GM23338 (cell line): ENCODE data around the gene MORC2. TPM values are rescaled to one million over a fixed set of nuclear protein-coding genes. Genes with fewer than 3 reads are reported as not detected.
A peak's percentile ranks its signal among the peaks of the same experiment; 100 is the strongest.

Source experiments
- ATAC-seq: fragments of 200-7000 bp; cut with Tn5 transposase; 3 replicates; pipeline ENCODE4 v1.9.1; 2020
- DNase-seq: peaks from one replicate; pipeline ENCODE4 v3.0.0-alpha.2; 2015; ENCODE audit warnings: low spot score
- H2AFZ ChIP-seq: fragments of 200-600 bp; sonication (generic); 2 replicates; pipeline ENCODE4 v1.8.0; 2016; ENCODE audit warnings: antibody characterized with exemption, mild to moderate bottlenecking, moderate library complexity
- H3F3A ChIP-seq: fragments of 200-600 bp; sonication (generic); replicated peaks from 2 replicates; pipeline ENCODE4 v1.8.0; 2017; ENCODE audit warnings: antibody characterized with exemption, mixed run types, low read depth
- H3K27ac ChIP-seq: fragments of 200-600 bp; sonication (generic); 2 replicates; pipeline ENCODE4 v1.6.1; 2016; ENCODE audit warnings: low read depth
- H3K27me3 ChIP-seq: fragments of 200-600 bp; sonication (generic); 2 replicates; pipeline ENCODE4 v1.8.0; 2016; ENCODE audit warnings: mild to moderate bottlenecking, mixed run types, moderate library complexity; ENCODE audit not compliant: insufficient read depth
- H3K36me3 ChIP-seq: fragments of 200-600 bp; sonication (generic); 2 replicates; pipeline ENCODE4 v1.8.0; 2016; ENCODE audit warnings: mild to moderate bottlenecking; ENCODE audit not compliant: insufficient read depth
- H3K4me1 ChIP-seq: fragments of 200-600 bp; sonication (generic); 2 replicates; pipeline ENCODE4 v1.8.0; 2016; ENCODE audit warnings: mild to moderate bottlenecking, moderate library complexity; ENCODE audit not compliant: insufficient read depth
- H3K4me2 ChIP-seq: fragments of 200-600 bp; sonication (generic); 2 replicates; pipeline ENCODE4 v1.7.1; 2017; ENCODE audit warnings: mixed run types
- H3K4me3 ChIP-seq: fragments of 200-600 bp; sonication (generic); 2 replicates; pipeline ENCODE4 v1.6.1; 2016; ENCODE audit warnings: mixed run types
- H3K79me2 ChIP-seq: fragments of 200-600 bp; sonication (generic); replicated peaks from 2 replicates; pipeline ENCODE4 v1.8.0; 2017; ENCODE audit warnings: mild to moderate bottlenecking; ENCODE audit not compliant: insufficient read depth
- H3K9me2 ChIP-seq: fragments of 200-600 bp; sonication (generic); 2 replicates; pipeline ENCODE4 v1.8.0; 2017; ENCODE audit not compliant: insufficient read depth
- H4K20me1 ChIP-seq: fragments of 200-600 bp; sonication (generic); replicated peaks from 2 replicates; pipeline ENCODE4 v1.8.0; 2017; ENCODE audit warnings: mild to moderate bottlenecking; ENCODE audit not compliant: insufficient read depth
- H3K27ac Mint-ChIP-seq: 2 replicates; pipeline ENCODE4 v1.8.0; 2020; ENCODE audit warnings: inconsistent platforms, mild to moderate bottlenecking, moderate library complexity, mixed read lengths
- H3K27me3 Mint-ChIP-seq: 3 replicates; pipeline ENCODE4 v1.8.0; 2022; ENCODE audit warnings: low read depth, mild to moderate bottlenecking, moderate library complexity, mixed read lengths, inconsistent platforms; ENCODE audit not compliant: insufficient read depth, poor library complexity
- H3K36me3 Mint-ChIP-seq: 3 replicates; pipeline ENCODE4 v1.8.0; 2021; ENCODE audit warnings: low read depth, mild to moderate bottlenecking, inconsistent platforms, moderate library complexity, mixed read lengths
- H3K4me1 Mint-ChIP-seq: 3 replicates; pipeline ENCODE4 v1.8.0; 2020; ENCODE audit warnings: mild to moderate bottlenecking, inconsistent platforms, mixed read lengths
- H3K4me3 Mint-ChIP-seq: 3 replicates; pipeline ENCODE4 v1.8.0; 2021; ENCODE audit warnings: moderate library complexity, mild to moderate bottlenecking, inconsistent platforms, mixed read lengths
- H3K9me3 Mint-ChIP-seq: 3 replicates; pipeline ENCODE4 v1.8.0; 2020; ENCODE audit warnings: moderate library complexity, mild to moderate bottlenecking, inconsistent platforms, mixed read lengths
- EZH2 ChIP-seq: fragments of 200-600 bp; sonication (generic); IDR thresholded peaks from one replicate; pipeline ENCODE4 v1.8.0; 2017; ENCODE audit warnings: antibody characterized with exemption, mild to moderate bottlenecking, low read depth; ENCODE audit not compliant: unreplicated experiment
- NANOG ChIP-seq: IDR thresholded peaks from 2 replicates; pipeline ENCODE4 v1.6.1; 2016; ENCODE audit warnings: antibody characterized with exemption, borderline replicate concordance
- STAT1 ChIP-seq: IDR thresholded peaks from one replicate; pipeline ENCODE4 v1.6.1; 2016; ENCODE audit warnings: antibody characterized with exemption; ENCODE audit not compliant: unreplicated experiment
- ZNF331 ChIP-seq: fragments of 250-450 bp; sonication (Bioruptor Pico); IDR thresholded peaks from 2 replicates; pipeline ENCODE4 v1.5.0; 2020; ENCODE audit warnings: low read depth, mild to moderate bottlenecking, moderate library complexity
- ZNF462 ChIP-seq: fragments of 250-450 bp; sonication (Bioruptor Pico); IDR thresholded peaks from 2 replicates; pipeline ENCODE4 v1.5.0; 2020; ENCODE audit warnings: mild to moderate bottlenecking, moderate library complexity
- polyA plus RNA-seq: library from polyadenylated mRNA; unstranded; fragments of >200 nt; fragmentation: Nextera tagmentation; extraction: Ambion mirVana; gene quantifications from 2 replicates; pipeline ENCODE4 v1.2.1, GENCODE V29; 2016
- total RNA-seq: library from RNA; depleted of rRNA; stranded (reverse); fragments of >200 nt; shearing (Covaris generic); gene quantifications from 2 replicates; pipeline ENCODE4 v1.2.3, GENCODE V29; 2014
- TF ChIP-seq, protein P1 (sequence below), 2 experiments: fragments of 200-600 bp in 1 of 2; sonication (generic) in 1 of 2; conservative IDR thresholded peaks; 2 replicates each; pipeline versions ENCODE4 v1.5.1 to v1.6.1; 2016 to 2017; ENCODE audit warnings: antibody characterized with exemption in 2 of 2, low read depth in 2 of 2, mild to moderate bottlenecking in 2 of 2, moderate library complexity in 1 of 2

The MORC2 gene
- total and polyA plus RNA-seq, 2 experiments from 2014 or later, result 33.1 to 63.8 TPM

DNA sequence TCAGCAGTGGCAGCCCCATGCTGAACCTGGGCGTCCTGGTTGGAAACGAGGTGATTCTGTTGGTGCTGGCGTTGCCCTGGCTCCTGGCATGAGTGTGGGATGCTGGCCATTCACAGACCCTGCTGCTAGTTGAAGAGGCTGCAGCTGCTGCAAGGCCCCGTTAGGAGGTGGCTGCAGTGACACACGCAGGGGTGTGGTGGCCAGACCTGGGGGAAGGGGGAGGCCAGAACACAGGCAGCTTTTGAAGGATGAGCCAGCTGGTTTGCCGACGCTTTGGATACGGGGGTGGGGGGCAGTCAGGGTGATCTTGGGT lies 77.2 kb downstream of the MORC2 start (continued):
- TF ChIP-seq ZNF462 (CRISPR knock-in tag), result no peak
- no peak for TF ChIP-seq EZH2
- no peak for TF ChIP-seq STAT1

- no peak overlapping the region for H3K4me2 ChIP-seq
- no peak overlapping the region for H2AFZ ChIP-seq
- no peaks in the 10 kb centered on the region for H3K27me3 ChIP-seq
- DNase-seq, result peak; percentile 71
- Mint-ChIP-seq H3K4me3 (no peak overlapping the region), H3K36me3 (peaks cover 14% of the 10 kb centered on the region; the same call in 2 of the 3 replicates), H3K27ac (no peak overlapping the region), H3K27me3 (peaks cover 17% of the 10 kb centered on the region), H3K9me3 (no peaks in the 10 kb centered on the region), H3K4me1 (peaks cover 30% of the 10 kb centered on the region)
- H3K36me3 ChIP-seq, result no peaks in the 10 kb centered on the region
- TF ChIP-seq ZNF331 (CRISPR knock-in tag) (no peak), NANOG (no peak)
- TF ChIP-seq, protein P1, sequence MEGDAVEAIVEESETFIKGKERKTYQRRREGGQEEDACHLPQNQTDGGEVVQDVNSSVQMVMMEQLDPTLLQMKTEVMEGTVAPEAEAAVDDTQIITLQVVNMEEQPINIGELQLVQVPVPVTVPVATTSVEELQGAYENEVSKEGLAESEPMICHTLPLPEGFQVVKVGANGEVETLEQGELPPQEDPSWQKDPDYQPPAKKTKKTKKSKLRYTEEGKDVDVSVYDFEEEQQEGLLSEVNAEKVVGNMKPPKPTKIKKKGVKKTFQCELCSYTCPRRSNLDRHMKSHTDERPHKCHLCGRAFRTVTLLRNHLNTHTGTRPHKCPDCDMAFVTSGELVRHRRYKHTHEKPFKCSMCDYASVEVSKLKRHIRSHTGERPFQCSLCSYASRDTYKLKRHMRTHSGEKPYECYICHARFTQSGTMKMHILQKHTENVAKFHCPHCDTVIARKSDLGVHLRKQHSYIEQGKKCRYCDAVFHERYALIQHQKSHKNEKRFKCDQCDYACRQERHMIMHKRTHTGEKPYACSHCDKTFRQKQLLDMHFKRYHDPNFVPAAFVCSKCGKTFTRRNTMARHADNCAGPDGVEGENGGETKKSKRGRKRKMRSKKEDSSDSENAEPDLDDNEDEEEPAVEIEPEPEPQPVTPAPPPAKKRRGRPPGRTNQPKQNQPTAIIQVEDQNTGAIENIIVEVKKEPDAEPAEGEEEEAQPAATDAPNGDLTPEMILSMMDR (conservative IDR thresholded peaks at IDR 0.05; ENCODE audit: low read depth in 2 of 2), result peak; percentile 67 to 88
- no peaks in the 10 kb centered on the region for H3K9me2 ChIP-seq
- no peaks in the 10 kb centered on the region for H3F3A ChIP-seq
- ATAC-seq, result peak; percentile 84
- H3K4me1 ChIP-seq, result peaks cover 5% of the 10 kb centered on the region; the same call in 1 of the 2 replicates
- no peaks in the 10 kb centered on the region for H4K20me1 ChIP-seq
- H3K27ac ChIP-seq, result no peak overlapping the region
- no peaks in the 10 kb centered on the region for H3K79me2 ChIP-seq
- H3K4me3 ChIP-seq, result no peak overlapping the region
Observed at GRCh38 chr22:30890686-30891442, 77.7 kb downstream of the MORC2 start.
